Measurements from ENCODE around the gene RUNX1.

RUNX1 gene

DNA sequence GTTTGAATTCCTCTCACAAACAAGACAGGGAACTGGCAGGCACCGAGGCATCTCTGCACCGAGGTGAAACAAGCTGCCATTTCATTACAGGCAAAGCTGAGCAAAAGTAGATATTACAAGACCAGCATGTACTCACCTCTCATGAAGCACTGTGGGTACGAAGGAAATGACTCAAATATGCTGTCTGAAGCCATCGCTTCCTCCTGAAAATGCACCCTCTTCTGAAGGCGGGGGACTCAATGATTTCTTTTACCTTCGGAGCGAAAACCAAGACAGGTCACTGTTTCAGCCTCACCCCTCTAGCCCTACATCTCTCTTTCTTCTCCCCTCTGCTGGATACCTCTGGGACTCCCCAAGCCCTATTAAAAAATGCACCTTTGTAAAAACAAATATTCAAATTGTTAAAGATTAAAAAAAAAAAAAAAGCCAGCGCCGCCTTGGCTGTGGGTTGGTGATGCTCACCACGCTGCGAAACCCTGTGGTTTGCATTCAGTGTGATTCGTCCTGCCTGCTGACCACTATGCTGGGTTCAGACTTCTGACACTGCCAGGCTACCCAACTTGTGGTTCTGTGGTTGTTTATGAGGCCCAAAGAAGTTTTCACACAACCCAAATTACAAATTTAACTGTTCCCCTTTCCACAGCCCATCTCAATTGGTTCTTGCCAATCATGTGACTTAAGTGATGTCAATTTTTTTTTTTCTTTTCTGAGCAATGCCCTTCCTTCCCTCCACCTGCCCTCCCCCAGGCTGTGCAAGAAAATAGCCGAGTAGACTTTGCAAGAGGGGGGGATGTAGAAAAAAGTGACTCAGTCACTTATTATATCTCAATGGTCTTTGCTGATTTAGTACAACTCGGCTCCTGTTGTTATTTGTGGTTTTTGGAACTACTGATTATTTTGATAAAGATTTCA is at the start of gene RUNX1:
Gene RUNX1 (minus strand): TSS at position 597 of the 912 bp plus-strand sequence.
- DNase-seq = no peak

DNA sequence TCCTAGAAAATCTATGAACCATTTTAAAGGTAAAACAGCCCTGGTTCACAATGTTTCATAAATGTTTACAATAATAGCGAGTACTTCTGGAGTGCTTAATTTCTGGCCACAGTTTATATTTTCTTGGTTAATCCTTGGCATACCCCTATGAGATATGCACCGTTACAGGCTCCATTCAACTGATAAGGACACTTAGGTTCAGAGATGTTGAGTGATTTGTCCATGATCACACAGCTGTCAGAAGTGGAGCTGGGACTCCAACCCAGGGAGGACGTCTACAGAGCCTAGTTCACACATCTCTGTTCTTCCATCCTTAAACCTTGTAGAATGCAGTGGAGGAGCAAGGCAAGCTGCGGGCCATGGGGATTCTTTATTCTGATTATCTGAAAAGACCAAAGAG is 48.4 kb upstream of the RUNX1 start:
- DNase-seq = no peak

DNA sequence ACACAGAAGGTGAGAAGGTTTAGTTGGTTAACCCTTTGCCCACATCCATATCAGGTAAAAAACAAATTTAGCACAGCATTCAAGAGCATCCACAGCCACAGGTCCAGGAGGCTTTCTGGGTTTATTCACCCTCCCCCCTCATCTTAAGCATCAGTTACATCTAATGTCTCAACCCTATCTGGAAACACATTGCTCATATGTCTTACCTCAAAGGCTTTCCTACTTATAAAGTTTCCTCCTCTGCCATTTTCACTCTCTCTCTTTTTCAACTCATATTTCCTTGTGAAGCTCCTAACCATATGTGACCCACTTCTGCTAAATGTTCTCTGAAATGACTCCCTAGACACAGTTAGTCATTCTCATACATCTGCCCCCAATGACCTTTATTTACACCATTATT is 47.9 kb upstream of the RUNX1 start:
- DNase-seq = no peak

DNA sequence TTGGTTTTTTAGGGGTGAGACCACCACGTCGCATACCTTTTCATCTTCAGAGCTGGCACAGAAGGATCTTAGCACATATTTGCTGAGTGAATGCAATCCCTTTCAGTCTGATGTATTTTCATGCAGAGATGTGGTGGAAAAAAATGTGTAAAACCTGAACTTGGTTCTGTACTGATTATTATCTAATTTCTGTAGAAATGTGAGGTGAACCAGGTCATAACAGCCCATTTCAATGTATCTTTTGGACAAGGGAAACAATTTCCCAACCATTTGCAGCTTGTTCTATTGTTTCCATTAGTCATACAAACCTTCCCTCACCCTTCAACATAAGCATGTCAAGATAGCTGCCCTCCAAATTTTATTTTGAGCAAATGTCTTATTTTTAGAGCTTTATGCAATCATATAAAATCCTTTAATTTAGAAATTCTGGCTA is 46.8 kb upstream of the RUNX1 start:
- no peak for DNase-seq

DNA sequence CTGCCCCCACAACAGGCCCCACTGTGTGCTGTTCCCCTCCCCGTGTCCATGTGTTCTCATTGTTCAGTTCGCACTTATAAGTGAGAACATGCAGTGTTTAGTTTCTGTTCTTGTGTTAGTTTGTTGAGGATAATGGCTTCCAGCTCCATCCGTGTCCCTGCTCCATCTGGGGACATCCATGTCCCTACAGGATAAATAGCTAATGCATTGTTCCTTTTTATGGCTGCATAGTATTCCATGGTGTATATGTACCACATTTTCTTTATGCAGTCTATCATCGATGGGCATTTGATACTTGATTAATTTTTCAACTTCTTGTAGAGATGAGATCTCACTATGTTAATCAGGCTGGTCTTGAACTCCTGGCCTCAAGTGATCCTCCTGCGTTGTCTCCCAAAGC is 44.4 kb upstream of the RUNX1 start:
- DNase-seq = no peak

- DNase-seq = no peak
These were observed 42.4 kb upstream of the RUNX1 start for GRCh38 chr21:35091496-35091895.

DNA sequence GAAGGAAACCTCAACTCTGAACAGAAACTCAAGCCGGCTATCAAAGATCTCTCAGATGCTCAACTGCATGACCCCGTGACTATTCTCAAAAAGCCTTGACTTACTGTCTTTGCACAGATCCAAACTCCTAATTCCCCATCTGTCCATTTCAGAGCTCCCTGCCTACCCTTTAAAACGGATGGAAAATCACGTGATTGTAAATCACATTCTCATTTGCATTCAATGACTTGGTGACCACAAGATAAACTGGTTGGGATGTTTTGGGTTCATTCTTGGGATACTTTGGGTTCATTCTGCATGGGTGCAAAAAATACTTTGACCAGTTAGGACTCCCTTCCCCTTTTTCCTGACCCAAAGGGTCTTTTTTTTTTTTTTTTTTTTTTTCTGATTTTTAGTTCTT is 41.3 kb upstream of the RUNX1 start:
- DNase-seq = no peak

- no peak for DNase-seq
These were observed 39.2 kb upstream of the RUNX1 start for GRCh38 chr21:35088319-35088771.

DNA sequence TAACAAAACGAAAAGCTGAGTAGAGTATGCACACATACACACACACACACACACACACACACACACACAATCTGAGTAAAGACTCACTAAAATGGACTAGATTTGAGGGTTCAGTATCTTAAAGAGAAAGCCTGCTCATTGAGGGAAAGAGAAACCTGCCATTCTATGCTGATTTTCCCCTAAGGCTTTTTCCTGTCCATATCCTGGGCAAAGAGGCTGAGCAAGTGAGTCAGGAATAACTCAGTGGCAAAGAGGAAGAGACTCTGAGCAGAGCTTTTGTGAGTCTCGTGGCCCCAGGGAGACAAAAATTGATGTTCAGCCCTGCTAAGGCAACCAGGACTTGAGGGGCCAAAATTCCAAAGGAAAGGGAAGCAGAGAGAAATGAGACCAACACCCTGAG is 37.3 kb upstream of the RUNX1 start:
- no peak for DNase-seq

DNA sequence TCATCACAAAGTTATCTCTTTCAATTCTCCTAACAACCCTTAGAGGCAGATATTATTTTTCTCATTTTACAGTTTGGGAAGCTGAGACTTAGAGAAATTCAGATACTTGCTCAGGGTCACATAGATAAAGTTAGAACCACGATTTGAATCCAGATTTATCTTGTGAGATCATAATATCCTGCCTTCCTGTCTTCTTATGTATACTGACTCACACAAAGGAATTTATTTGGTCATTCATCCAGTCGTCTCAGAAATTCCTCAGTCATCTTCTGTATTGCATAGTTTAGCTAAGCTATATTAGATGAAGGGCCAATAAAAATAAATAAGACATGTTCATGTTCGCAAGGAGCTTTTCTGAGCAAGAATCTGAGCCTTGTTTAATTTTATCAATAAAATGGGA is 35.8 kb upstream of the RUNX1 start:
- no peak for DNase-seq

GRCh38 chr21:35083246-35083645 is 34.1 kb upstream of the RUNX1 start:
- DNase-seq = no peak

- no peak for DNase-seq
These were observed 32.8 kb upstream of the RUNX1 start for GRCh38 chr21:35081861-35082260.

GRCh38 chr21:35079181-35079580 is 30.1 kb upstream of the RUNX1 start:
- DNase-seq = no peak

GRCh38 chr21:35077975-35078374 is 28.9 kb upstream of the RUNX1 start:
- DNase-seq = no peak

- no peak for DNase-seq
These were observed 28.4 kb upstream of the RUNX1 start for GRCh38 chr21:35077466-35077865.

DNA sequence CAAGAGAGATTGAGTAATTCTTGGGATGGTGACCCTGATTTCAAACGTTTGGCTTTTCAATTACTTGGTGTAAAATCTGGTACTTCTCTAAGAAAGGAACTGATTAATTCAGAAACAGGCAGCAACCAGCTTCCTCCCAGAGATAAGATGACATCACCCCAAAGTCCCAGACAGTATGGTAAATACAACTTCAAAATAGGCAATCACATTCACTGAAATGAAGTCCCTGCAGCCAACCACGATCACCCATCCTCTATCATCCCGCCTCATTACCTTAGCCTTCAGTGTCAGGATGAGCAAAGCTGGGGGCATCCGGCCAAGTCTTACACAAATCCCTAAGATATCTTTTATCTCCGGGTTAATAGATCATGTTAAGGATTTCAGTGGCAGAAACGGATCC is 26.4 kb upstream of the RUNX1 start:
- no peak for DNase-seq

GRCh38 chr21:35072960-35073359 is 23.9 kb upstream of the RUNX1 start:
- DNase-seq = no peak

DNA sequence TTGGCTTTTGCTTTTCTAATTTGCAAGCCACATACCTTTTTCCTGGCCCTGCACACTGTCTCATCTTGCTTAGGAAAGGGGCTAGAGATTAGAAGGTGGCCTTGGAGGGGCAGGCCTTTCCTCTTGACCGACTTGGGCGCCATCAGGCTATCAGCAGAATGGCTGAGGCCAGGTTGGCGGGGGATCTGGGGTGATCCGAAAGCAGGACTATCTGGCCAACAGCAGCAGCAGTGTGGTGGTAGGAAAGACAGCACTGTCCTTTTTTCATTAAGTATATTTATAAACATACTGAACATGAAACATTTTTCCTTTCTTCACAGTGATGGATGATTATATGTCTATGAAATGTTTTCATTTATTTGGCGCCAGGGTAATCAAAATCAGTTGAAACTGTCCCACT is 23.5 kb upstream of the RUNX1 start:
- no peak for DNase-seq

DNA sequence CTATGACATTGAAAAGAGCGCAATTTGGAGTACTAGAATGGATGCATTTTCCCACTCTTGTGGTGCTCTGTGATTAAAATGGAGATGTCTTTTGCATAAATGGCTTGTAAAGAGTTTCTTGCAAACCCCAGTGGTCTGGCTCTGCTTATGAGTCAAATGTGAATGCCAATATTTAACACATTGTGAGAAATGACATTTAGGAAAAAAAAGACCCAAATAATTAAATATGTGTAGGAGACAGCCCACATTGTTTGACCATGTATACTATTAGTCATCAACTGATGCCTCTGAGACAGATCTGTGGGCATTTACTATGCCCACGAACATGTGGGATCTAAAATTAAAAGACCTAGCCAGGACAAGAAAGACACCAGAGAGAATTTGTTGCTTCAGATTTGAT is 22.2 kb upstream of the RUNX1 start:
- DNase-seq = no peak

- DNase-seq = no peak
These were observed 21.3 kb upstream of the RUNX1 start for GRCh38 chr21:35070436-35070835.

GRCh38 chr21:35066824-35067223 is 17.7 kb upstream of the RUNX1 start:
- no peak for DNase-seq

- no peak for DNase-seq
These were observed 14.5 kb upstream of the RUNX1 start for GRCh38 chr21:35063428-35064172.

- DNase-seq = no peak
These were observed 12.9 kb upstream of the RUNX1 start for GRCh38 chr21:35062016-35062415.

DNA sequence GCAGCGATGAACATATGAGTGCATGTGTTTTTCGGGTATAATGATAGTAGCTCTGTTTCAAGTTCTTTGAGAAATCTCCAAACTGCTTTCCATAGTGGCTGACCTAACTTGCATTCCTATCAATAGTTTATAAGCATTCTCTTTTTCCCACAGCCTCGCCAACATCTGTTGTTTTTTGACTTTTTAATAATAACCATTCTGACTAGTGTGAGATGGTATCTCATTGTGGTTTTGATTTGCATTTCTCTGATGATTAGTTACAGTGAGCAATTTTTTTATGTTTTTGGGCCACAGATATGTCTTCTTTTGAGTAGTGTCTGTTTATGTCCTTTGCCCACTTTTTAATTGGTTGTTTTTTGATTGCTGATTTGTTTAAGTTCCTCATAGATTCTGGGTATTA is 10.6 kb upstream of the RUNX1 start:
- no peak for DNase-seq

Data from cerebellar nuclear complex (tissue), 1 donor.